ENCODE results near the gene DCAF8L2.

DNA sequence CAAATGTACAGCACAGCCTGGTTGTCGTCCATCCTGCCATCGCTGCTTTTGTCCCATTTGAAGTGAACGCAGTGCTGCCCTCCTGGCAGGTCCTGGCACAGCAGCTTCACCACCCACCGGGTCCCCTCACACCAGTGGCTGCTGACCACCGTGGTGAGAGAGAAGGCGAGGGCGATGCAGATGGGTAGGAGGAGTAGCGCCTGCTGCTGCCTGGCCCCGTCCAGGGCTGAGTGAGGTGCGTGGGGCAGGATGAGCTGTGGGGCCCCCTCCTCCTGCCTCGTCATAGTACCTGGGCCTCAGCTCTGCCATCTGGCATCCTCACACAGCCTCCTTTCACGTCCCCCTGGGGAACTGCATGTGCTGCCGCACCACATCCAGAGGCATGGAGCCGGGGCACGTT is 1.8 kb downstream of the DCAF8L2 start:
- TF ChIP-seq, protein P1, sequence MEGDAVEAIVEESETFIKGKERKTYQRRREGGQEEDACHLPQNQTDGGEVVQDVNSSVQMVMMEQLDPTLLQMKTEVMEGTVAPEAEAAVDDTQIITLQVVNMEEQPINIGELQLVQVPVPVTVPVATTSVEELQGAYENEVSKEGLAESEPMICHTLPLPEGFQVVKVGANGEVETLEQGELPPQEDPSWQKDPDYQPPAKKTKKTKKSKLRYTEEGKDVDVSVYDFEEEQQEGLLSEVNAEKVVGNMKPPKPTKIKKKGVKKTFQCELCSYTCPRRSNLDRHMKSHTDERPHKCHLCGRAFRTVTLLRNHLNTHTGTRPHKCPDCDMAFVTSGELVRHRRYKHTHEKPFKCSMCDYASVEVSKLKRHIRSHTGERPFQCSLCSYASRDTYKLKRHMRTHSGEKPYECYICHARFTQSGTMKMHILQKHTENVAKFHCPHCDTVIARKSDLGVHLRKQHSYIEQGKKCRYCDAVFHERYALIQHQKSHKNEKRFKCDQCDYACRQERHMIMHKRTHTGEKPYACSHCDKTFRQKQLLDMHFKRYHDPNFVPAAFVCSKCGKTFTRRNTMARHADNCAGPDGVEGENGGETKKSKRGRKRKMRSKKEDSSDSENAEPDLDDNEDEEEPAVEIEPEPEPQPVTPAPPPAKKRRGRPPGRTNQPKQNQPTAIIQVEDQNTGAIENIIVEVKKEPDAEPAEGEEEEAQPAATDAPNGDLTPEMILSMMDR (IDR thresholded peaks at IDR 0.05; ENCODE audit: extremely low read depth in 1 of 2, insufficient read depth in 1 of 2, low read depth in 1 of 2, low read length in 2 of 2) = no peak
- TF ChIP-seq POLR2A (IDR thresholded peaks at IDR 0.05; ENCODE audit: low read depth, low read length) (no peak), JUN (IDR thresholded peaks at IDR 0.05; ENCODE audit: borderline replicate concordance, insufficient read depth, insufficient read length, low read depth) (no peak), EZH2 (IDR thresholded peaks at IDR 0.05; ENCODE audit: borderline replicate concordance, low read depth, low read length, severe bottlenecking) (no peak)
- TF ChIP-seq, protein P2, sequence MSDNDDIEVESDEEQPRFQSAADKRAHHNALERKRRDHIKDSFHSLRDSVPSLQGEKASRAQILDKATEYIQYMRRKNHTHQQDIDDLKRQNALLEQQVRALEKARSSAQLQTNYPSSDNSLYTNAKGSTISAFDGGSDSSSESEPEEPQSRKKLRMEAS (IDR thresholded peaks at IDR 0.05; ENCODE audit: insufficient read depth, insufficient read length) = no peak
